Measurements from ENCODE around the gene STBD1. TPM values are rescaled to one million over a fixed set of nuclear protein-coding genes. Genes with fewer than 3 reads are reported as not detected.

STBD1 gene
- total and polyA plus RNA-seq, 8 donors, result 2.2 to 9.0 (median 2.7) TPM

DNA sequence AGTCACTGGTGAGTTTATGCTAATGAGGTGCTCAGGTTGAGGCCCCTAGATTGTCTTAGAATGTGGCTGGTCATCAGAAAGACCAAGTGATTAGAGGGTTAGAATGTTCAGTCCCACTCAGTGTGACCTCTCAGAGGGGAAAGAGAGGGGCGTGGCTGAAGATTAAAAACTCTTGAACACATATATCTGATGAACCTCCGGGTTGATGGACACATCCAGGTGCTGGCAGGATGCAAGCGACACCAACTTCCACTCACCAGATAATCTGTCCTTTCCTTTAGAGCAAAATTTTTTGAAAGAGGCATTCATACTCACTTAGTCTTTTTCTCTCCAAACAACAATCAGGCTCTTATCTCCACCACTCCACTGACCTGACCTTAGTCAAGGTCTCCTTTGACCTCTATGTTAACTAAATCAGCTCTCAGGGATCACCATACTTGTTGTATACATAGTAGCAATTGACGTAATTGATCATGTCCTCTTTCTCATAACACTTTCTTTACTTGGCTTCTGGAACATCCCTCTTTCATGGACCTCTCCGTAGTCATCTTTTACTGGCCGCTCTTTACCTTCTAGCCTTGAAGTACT, 40.8 kb upstream of the STBD1 start:
- no peaks in the 10 kb centered on the region for H3K36me3 ChIP-seq
- no peak overlapping the region for H3K4me3 ChIP-seq
- H3K9me3 ChIP-seq, result no peaks in the 10 kb centered on the region
- TF ChIP-seq, protein P1, sequence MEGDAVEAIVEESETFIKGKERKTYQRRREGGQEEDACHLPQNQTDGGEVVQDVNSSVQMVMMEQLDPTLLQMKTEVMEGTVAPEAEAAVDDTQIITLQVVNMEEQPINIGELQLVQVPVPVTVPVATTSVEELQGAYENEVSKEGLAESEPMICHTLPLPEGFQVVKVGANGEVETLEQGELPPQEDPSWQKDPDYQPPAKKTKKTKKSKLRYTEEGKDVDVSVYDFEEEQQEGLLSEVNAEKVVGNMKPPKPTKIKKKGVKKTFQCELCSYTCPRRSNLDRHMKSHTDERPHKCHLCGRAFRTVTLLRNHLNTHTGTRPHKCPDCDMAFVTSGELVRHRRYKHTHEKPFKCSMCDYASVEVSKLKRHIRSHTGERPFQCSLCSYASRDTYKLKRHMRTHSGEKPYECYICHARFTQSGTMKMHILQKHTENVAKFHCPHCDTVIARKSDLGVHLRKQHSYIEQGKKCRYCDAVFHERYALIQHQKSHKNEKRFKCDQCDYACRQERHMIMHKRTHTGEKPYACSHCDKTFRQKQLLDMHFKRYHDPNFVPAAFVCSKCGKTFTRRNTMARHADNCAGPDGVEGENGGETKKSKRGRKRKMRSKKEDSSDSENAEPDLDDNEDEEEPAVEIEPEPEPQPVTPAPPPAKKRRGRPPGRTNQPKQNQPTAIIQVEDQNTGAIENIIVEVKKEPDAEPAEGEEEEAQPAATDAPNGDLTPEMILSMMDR (IDR thresholded peaks at IDR 0.05), result no peak
- H3K27ac ChIP-seq, result no peak overlapping the region
- intact Hi-C loops (cut with DNase I), result no loop called here
- no peak for DNase-seq
- H3K27me3 ChIP-seq, result no peaks in the 10 kb centered on the region
- no peaks in the 10 kb centered on the region for H3K4me1 ChIP-seq
- no peak for ATAC-seq

DNA sequence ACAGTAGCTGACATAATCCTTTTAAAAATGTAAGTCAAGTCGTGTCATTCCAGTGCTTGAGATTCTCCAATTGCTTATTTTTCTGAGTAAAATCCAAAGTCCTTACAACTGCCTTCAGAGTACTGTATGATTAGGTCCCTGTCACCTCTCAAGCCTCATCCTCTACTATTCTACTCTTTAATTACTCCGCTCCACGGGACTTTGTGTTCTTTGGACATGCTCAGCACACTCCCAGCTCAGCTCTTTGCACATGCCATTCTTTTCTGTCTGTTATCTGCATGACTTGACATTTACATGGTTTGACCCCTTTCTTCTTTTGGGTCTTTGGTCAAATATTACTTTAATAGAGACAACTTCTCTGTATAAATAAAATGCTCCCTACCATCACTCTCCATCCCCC, 39.9 kb upstream of the STBD1 start:
- Histone ChIP-seq H3K27ac (no peak overlapping the region), H3K9me3 (no peaks in the 10 kb centered on the region), H3K27me3 (no peaks in the 10 kb centered on the region), H3K4me3 (no peak overlapping the region), H3K4me1 (no peaks in the 10 kb centered on the region), H3K36me3 (no peaks in the 10 kb centered on the region)
- ATAC-seq (no peak), DNase-seq (no peak)
- TF ChIP-seq, protein P1 (IDR thresholded peaks at IDR 0.05), result no peak
- intact Hi-C loops (cut with DNase I), result no loop called here

DNA sequence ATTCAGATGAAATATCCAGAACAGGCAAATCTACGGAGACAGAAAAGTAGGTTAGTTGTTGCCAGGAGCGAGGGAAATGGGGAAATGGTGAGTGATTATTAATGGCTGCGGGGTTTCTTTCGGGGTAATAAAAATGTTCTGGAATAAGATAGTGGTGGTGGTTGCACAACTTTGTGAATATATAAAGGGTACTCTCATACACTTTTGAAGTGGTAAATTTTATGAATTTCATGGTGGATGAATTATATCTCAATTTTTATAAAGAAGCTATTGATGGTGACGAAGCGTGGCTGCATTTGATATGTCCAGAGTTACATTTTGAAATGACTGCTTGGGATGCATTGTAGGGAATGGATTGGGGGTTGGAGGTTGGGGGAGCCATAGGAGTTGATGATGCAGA, 38.7 kb upstream of the STBD1 start:
- TF ChIP-seq, protein P1 (IDR thresholded peaks at IDR 0.05), result no peak
- Histone ChIP-seq H3K27me3 (no peaks in the 10 kb centered on the region), H3K36me3 (no peaks in the 10 kb centered on the region), H3K4me1 (no peaks in the 10 kb centered on the region), H3K4me3 (no peak overlapping the region), H3K9me3 (no peaks in the 10 kb centered on the region), H3K27ac (no peak overlapping the region)
- ATAC-seq, result no peak
- intact Hi-C loops (cut with DNase I), result no loop called here
- DNase-seq, result no peak

DNA sequence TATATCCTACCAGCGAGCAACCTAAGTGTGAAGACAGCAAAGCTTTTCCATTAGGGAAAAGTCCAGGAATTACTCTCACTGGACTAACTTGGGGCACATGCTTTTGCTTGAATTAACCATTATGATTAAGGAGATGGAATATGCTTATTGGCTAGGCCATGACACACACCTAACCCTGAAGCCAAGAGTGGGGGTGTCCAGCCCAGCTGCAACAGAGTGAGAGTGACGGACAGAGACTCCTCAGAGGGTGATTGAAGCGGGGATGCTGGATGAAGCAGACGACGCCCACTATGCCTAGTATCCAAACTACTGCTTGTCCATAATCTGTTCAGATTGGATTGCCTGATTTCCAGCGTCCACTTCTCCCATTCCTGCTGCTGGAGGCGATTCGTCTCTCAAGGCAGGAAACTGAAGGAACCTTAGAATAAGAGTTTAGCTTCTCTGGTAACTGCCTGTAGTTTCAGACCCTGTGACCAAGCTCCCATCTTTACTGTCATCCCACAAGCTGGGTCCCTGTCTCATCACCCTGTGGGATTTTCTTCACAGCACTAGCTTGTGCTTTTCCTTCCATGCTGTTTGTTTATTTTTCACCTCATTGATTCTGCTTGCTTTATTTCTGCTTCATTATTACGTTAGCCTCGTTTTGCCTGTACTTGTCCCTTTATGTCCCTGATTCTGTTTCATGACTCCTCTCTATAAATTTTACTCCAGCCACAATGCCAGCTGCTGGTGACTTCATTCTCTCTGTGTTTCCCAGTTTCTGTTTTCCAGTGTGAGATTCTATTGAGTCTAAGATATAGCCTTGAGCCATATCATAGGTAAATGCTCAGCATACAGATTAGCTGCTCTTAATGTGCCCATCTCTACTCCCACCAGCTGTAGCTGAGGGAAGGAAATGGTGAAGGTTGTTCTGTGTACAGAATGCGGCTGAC, 36.0 kb upstream of the STBD1 start:
- peak in 2 of 4 donors; percentile 32 to 50 for DNase-seq

DNA sequence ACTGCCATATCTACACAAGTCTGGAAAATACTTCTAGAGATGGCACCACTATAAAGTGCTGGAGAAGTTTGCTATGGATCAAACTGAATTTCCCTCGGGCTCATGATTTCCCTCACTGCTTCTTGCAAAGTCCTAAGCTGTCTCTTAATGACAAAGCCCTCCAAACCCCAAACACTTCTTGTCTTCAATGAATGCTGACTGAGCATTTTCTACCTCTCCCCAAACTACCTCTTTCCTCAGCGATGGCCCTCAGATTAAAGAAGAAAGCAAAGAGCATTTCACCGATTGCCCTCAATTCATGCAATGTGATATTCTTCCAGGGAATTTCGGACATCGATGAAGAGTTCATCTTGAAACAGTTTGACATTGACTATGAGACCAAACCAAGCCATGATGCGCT, 35.3 kb upstream of the STBD1 start:
- ATAC-seq (no peak), DNase-seq (no peak)
- H3K4me3 ChIP-seq, result no peak overlapping the region
- H3K27me3 ChIP-seq, result no peaks in the 10 kb centered on the region
- no peaks in the 10 kb centered on the region for H3K9me3 ChIP-seq
- intact Hi-C loops (cut with DNase I), result no loop called here
- TF ChIP-seq, protein P1 (IDR thresholded peaks at IDR 0.05), result no peak
- no peaks in the 10 kb centered on the region for H3K4me1 ChIP-seq
- no peak overlapping the region for H3K27ac ChIP-seq
- H3K36me3 ChIP-seq, result no peaks in the 10 kb centered on the region

More for the DNA sequence above, 36.0 kb upstream of the STBD1 start:
- no peaks in the 10 kb centered on the region for H3K36me3 ChIP-seq
- no peaks in the 10 kb centered on the region for H3K9me3 ChIP-seq
- intact Hi-C loops (cut with DNase I), result no loop called here
- no peaks in the 10 kb centered on the region for H3K27me3 ChIP-seq
- H3K4me3 ChIP-seq, result no peak overlapping the region
- H3K27ac ChIP-seq, result no peak overlapping the region
- no peak for ATAC-seq
- TF ChIP-seq, protein P1 (IDR thresholded peaks at IDR 0.05), result no peak
- H3K4me1 ChIP-seq, result no peaks in the 10 kb centered on the region
